HG03342 (cell line): ENCODE measurements around the gene GNB1.

Experiments used
- ATAC-seq: cut with Tn5 transposase; IDR thresholded peaks from one replicate; pipeline ENCODE4 v1.9.1; 2021; ENCODE audit warnings: mild to moderate bottlenecking, moderate library complexity; ENCODE audit not compliant: unreplicated experiment

GNB1 gene

GRCh38 chr1:1786836-1787605 lies 103.9 kb downstream of the GNB1 start:
- ATAC-seq = no peak

DNA sequence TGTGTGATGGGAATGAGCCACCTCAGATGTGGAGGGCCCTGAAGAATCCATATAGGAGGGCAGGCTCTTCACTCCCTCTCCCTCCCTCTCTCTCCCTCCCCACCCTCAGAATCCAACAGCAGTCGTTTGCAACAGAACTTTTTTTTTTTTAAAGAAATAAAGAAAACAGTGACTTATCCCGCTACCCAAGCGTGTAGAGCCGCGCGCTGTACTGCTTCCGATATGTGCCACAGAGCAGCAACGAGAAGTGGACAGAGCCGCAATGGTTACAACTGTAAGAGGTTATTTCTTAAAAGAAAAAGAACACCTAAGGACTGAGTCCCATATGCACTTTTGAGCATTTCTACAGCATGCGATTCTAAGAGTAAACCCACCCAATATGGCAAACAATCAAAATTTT lies 105.2 kb downstream of the GNB1 start:
- ATAC-seq = no peak

- ATAC-seq = no peak
These were observed 106.0 kb downstream of the GNB1 start for GRCh38 chr1:1784933-1785332.

DNA sequence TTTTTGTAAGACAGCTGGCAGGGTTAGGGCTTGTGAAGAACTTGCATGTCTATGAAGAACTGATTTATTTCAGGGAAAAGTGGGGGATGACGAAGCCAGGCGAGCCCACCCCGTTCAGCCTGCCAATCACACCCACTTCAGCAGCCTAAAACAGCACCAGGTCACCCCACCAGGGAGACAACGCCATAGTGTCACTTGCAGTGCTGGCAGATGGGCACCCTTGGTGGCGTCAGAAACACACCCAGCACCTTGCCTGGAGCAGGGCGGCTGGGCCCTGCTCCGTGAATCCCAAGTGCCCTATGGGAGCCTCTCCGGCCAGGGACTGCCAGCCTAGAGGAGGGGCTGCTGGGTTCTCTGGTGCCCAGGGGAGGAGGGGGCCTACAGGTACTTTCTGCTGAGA lies 107.6 kb downstream of the GNB1 start:
- no peak for ATAC-seq

DNA sequence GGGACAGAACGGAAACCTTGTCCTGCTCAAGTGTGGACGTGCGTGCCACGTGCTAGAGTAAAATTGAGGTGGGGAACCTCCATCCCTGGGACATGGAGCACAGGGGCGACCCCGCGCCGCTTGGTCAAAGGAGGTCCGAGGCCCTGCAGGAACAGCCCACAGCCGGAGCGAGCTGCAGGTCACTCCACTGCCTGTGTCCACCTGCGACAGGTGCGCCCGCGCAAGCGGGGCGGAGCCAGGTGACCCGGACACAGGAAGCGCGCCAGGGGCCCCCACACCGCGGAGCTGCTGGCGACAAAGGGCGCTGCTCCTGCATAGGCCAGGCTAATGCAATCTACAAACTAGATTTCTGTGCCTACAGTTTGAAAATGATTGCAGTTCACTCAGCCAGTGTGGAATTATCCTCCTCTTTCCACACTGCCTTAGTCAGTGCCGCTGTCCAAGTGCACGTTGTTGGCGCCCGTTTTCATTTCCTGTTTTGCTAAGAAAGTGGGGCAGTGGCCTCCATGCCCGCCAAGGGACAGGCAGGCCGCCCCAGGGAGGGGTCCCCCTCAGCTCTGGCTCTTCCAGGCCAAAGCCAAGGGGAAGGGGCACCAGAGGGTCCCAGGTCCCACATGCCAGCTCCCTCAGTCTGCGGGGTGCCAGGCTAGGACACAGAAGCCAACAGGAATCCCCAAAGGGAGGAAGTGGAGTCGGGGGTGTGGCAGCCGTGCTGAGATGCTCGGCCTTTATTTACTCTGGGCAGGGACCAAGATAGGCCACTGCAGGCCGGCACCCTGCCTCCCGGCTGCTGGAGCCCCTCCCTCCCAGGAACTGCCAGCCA lies 108.3 kb downstream of the GNB1 start:
- no peak for ATAC-seq

- no peak for ATAC-seq
These were observed 109.4 kb downstream of the GNB1 start for GRCh38 chr1:1781526-1781903.

GRCh38 chr1:1780598-1781525 lies 110.0 kb downstream of the GNB1 start:
- ATAC-seq = no peak

DNA sequence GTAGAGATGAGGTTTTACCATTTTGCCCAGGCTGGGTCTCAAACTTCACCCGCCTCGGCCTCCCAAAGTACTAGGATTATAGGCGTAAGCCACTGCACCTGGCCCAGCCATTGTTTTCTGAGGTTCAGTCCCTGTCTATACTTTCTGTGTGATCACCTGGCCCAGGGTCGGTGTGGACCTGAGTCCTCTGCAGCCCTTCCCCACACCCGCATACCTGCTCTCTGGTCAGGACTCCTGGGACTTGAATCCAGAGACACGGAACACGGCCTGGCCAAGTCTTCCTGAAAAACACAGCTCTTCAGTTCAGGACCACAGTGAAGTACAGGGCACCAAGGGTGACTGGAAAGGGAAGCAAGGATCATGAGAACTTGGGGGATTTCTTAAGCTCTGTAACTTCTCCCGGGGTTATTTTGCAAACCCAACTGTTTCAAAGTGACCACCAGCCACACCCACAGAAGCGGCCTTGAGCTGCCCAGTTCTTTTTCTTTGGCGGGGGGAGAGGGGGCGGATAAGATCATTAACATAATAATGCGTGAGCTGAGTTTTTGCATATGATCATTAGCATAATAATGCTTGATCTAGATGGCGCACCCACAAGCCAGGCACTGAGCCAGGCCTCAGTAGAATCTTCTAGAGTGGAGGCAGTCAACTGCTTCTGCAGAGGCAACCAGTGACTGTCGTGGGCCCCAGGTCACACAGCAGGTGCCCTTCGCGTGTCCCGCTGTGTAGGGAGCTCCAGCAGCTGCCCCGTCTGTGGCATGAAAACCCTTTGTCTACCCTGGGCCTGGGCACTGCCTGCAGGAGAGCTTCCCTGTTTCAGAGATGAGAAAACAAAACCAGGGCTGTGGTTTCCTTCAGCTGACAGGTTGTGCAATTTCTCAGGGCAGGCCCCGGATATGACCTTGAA lies 110.9 kb downstream of the GNB1 start:
- ATAC-seq = no peak

GRCh38 chr1:1779320-1779675 lies 111.6 kb downstream of the GNB1 start:
- ATAC-seq = no peak

- ATAC-seq = peak; percentile 61
These were observed 112.1 kb downstream of the GNB1 start for GRCh38 chr1:1778663-1779319.

DNA sequence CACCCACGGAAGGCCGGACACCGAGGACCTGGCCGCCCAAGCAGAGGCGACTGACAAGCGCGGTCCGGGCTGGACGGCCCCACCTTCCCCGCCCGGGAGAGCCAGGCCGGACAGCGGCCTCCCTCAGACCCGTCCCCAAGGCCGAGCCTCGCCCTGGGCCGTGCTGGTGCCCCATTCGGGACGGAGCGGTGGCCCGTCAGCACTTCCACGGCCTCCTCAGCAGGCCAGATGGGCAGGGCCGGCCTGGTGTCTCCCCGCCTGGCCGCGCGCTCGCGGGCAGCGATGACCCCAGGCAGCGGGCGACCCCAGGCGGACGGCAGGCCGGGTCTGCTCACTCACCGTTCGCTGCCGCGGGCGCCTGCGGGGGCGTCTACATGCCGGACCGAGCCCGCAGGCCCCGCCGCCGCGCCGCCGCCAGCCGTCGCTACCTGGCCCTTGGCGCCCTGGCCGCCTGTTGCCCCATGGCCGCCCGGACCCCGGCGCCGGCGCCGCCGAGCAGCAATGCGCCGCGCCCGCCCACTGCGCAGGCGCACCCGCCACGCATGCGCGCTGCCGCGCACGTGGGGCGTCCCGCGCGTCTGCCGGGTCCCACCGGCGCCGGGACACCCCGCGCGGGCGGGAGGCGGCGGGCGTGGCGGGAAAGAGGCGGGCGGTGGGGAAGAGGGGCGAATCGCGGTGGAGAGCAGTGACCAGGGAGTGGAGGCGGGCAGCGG lies 112.8 kb downstream of the GNB1 start, which contains the start of gene NADK:
Gene NADK, minus strand, starts transcription at position 521 of the 713 bp plus-strand sequence. CDS start 13,064 bp downstream, outside the sequence.
- peak; percentile 29 for ATAC-seq

- ATAC-seq = no peak
These were observed 113.3 kb downstream of the GNB1 start for GRCh38 chr1:1777583-1777899.

DNA sequence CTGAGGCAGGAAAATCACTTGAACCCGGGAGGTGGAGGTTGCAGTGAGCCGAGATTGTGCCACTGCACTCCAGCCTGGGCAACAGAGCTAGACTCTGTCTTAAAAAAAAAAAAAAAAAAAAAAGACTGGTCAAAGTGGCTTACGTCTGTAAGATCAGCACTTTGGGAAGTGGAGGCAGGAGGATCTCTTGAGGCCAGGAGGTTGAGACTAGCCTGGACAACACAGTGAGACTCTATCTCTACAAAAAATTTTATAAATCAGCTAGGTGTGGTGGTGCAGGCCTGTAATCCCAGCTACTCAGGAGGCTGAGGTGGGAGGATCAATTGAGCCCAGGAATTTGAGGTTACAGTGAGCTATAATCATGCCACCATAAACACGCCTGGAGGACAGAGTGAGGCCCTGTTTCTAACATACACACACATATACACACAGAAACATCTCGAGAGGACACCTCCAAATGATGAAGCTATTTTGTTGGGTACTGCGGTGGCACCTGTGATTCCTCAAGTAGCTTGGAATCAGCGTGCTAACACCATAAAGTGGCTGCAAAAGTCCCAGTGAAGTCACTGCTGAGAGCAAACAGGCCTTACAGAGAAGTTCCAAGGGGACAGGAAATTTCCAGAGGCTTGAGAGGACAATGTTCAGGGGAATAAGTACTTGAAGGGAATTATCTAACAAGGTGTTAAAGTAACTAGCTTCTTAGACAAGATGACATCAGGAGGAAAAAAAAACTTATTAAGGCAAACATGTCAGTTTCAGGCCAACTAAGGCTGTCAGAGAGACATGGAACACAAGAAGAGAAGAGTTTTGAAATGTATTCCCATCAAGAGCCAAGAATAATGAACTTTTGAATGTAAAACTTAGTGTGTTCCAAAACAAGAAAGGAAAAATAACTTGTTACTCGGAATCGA lies 114.0 kb downstream of the GNB1 start:
- no peak for ATAC-seq

GRCh38 chr1:1775327-1776226 lies 115.3 kb downstream of the GNB1 start:
- ATAC-seq = no peak

DNA sequence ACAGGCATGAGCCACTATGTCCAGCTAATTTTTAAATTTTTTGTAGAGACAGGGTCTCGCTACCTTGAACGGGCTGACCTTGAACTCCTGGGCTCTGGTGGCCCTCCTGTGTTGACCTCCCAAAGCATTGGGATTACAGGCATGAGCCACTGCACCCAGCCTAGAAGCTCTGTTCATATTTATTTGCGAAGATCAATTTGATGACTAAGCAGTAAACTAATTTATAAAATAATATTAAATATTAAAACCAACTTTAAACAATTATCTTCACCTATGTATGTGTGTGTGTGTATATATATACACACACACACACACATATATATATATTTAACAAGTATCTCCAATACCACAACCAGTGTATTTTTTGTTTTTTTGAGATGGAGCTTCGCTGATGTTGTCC lies 117.0 kb downstream of the GNB1 start:
- no peak for ATAC-seq

GRCh38 chr1:1771096-1771495 lies 119.8 kb downstream of the GNB1 start:
- ATAC-seq = no peak

DNA sequence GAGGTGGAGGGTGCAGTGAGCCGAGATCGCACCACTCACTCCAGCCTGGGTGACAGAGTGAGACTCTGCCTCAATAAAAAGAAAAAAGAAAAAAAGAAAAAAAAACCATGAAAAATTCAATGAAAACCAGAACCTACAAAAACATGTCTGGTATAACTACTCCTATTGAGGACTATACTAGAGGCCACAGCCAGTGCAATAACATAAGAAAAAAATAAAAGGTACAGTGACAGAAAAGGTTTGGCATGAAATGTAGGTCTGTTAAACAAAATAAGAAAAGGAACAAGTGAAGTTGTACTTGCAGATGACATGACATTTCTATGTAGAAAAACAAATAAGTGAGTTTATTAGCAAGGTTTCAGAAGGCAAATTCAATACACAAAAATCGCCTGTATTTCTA lies 120.8 kb downstream of the GNB1 start:
- no peak for ATAC-seq
